Testis (tissue), 2 donors: ENCODE measurements around the gene TDG.
"Not testable (repeated sequence)": the region's sequence is repeated elsewhere in the genome, so short reads cannot be mapped to it uniquely, and the experiment has no call there.

Source experiments
- POLR2A ChIP-seq: fragments of 450-650 bp; IDR thresholded peaks from one replicate; pipeline ENCODE4 v1.6.1; 2017; ENCODE audit warnings: antibody characterized with exemption, mild to moderate bottlenecking, moderate library complexity
- TF ChIP-seq, protein P1 (sequence below), 3 experiments: fragments of 450-650 bp in 2 of 3; fragments of 200-600 bp in 1 of 3; sonication (generic) in 1 of 3; IDR thresholded peaks; one replicate each; pipeline ENCODE4 v1.5.1; 2016 to 2019; ENCODE audit warnings: antibody characterized with exemption in 3 of 3, mild to moderate bottlenecking in 2 of 3, moderate library complexity in 1 of 3

DNA sequence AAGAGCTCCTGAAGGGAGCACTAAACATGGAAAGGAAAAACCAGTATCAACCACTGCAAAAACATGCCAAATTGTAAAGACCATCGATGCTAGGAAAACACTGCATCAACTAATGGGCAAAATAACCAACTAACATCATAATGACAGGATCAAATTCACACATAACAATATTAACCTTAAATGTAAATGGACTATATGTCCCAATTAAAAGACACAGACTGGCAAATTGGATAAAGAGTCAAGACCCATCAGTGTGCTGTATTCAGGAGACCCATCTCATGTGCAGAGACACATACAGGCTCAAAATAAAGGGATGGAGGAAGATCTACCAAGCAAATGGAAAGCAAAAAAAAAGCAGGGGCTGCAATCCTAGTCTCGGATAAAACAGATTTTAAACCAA, 70.5 kb downstream of the TDG start:
- TF ChIP-seq, protein P1, sequence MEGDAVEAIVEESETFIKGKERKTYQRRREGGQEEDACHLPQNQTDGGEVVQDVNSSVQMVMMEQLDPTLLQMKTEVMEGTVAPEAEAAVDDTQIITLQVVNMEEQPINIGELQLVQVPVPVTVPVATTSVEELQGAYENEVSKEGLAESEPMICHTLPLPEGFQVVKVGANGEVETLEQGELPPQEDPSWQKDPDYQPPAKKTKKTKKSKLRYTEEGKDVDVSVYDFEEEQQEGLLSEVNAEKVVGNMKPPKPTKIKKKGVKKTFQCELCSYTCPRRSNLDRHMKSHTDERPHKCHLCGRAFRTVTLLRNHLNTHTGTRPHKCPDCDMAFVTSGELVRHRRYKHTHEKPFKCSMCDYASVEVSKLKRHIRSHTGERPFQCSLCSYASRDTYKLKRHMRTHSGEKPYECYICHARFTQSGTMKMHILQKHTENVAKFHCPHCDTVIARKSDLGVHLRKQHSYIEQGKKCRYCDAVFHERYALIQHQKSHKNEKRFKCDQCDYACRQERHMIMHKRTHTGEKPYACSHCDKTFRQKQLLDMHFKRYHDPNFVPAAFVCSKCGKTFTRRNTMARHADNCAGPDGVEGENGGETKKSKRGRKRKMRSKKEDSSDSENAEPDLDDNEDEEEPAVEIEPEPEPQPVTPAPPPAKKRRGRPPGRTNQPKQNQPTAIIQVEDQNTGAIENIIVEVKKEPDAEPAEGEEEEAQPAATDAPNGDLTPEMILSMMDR (IDR thresholded peaks at IDR 0.05), result not testable (repeated sequence)
- TF ChIP-seq POLR2A, result not testable (repeated sequence)
